ENCODE measurements around the gene ENC1. TPM values are rescaled to one million over a fixed set of nuclear protein-coding genes. Genes with fewer than 3 reads are reported as not detected.

The ENC1 gene
- total and polyA plus RNA-seq, 11 donors, result 1.4 to 11.0 (median 5.1) TPM

DNA sequence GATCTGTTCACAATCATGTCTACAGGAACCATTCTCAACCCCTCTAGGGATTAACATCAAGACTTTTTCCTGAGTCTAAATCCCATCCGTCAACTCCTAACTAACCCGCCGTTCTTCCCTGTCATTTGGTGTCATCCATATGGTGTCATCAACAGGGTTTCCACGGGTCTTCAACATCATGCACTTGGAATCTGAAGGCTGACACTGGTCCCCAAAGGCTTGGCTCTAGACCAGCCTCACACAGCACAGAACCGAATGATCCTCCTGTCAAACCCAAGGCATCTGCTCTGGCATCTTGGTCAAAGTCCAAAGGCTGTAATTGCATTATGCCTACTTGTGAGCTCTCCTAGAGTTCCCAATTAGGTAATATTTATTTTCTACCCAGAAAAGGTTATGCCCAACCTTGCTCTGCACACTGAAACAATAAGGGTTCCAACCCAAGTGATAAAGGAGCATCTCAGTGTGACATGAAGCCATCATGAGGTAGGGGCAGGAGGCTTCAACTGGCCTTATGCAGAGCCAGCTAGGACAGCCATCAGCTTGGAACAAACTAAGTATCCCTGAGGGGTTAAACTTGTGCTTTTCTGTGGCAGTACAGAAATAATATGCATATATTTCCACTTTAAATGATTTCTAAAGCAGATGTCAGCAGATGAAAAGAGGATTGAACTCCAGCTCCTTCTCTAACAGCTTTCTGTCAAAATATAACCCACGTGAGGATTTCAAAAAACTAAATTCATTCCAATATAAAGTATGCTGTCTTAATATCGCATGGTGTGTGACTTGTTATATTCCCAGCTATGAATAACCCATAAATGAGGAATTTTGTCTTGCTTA is 13.9 kb downstream of the ENC1 start:
- no peaks in the 10 kb centered on the region for H3K27me3 ChIP-seq
- ATAC-seq (peak in 1 of 4 donors; percentile 21), DNase-seq (no peak)
- peaks cover 0 to 20% (median 1%) of the 10 kb centered on the region in 12 donors for H3K4me1 ChIP-seq
- intact Hi-C loops (cut with DNase I), result no loop called here
- 65 to 82% (median 74%) methylated on average over 7 of the region's 7 CpGs for WGBS, 4 donors
- no peak overlapping the region for H3K4me3 ChIP-seq
- TF ChIP-seq CTCF (IDR thresholded peaks at IDR 0.05) (no peak), POLR2A (IDR thresholded peaks at IDR 0.05) (no peak)
- peaks cover 0 to 40% (median 25%) of the 10 kb centered on the region in 9 donors for H3K36me3 ChIP-seq
- no peak overlapping the region for H3K27ac ChIP-seq
- no peaks in the 10 kb centered on the region for H3K9me3 ChIP-seq

GRCh38 chr5:74625742-74626241 is 14.7 kb downstream of the ENC1 start:
- no peak overlapping the region for H3K4me3 ChIP-seq
- no peaks in the 10 kb centered on the region for H3K27me3 ChIP-seq
- ATAC-seq (peak in 1 of 4 donors; percentile 26), DNase-seq (no peak)
- intact Hi-C loops (cut with DNase I), result no loop called here
- peaks cover 0 to 11% (median 0%) of the 10 kb centered on the region in 12 donors for H3K4me1 ChIP-seq
- H3K36me3 ChIP-seq, result peaks cover 0 to 35% (median 19%) of the 10 kb centered on the region in 9 donors
- TF ChIP-seq CTCF (IDR thresholded peaks at IDR 0.05) (no peak), POLR2A (IDR thresholded peaks at IDR 0.05) (no peak)
- no peak overlapping the region for H3K27ac ChIP-seq
- no peaks in the 10 kb centered on the region for H3K9me3 ChIP-seq
- 50 to 67% (median 54%) methylated on average over 5 of the region's 5 CpGs for WGBS, 4 donors

DNA sequence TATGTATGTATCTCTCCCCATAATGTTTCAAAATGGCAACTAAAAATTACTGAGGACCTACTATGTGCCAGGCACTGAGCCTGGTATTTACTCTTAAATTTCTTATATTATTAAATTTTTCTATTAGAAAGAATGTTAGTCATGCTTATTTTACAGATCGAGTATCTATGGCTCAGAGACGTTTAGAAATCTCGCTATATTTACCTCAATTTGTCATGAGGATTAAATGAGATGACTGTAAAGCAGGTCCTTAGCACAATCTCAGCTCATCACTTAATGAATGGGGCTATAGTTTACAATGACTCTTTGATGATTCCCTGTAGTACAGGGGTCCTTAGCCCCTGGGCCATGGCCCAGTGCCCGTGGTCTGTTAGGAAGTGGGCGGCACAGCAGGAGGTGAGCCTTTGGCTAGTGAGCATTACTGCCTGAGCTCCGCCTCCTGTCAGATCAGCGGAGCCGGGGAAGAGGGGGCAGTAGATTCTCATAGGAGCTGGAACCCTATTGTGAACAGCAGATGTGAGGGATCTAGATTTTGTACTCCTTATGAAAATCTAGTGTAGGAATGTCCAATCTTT is 15.5 kb downstream of the ENC1 start:
- DNase-seq (no peak), ATAC-seq (no peak)
- H3K27ac ChIP-seq, result no peak overlapping the region
- H3K4me3 ChIP-seq, result no peak overlapping the region
- TF ChIP-seq CTCF (IDR thresholded peaks at IDR 0.05), result no peak
- no peak for TF ChIP-seq POLR2A (IDR thresholded peaks at IDR 0.05)
- no peaks in the 10 kb centered on the region for H3K27me3 ChIP-seq
- peaks cover 0 to 28% (median 16%) of the 10 kb centered on the region in 9 donors for H3K36me3 ChIP-seq
- intact Hi-C loops (cut with DNase I), result no loop called here
- H3K9me3 ChIP-seq, result no peaks in the 10 kb centered on the region
- H3K4me1 ChIP-seq, result peaks cover 0 to 5% (median 0%) of the 10 kb centered on the region in 12 donors
- WGBS, 4 donors, result 86 to 90% (median 88%) methylated on average over 8 of the region's 8 CpGs

GRCh38 chr5:74624501-74624900 is 16.0 kb downstream of the ENC1 start:
- Histone ChIP-seq H3K4me1 (peaks cover 0 to 5% (median 0%) of the 10 kb centered on the region in 12 donors), H3K36me3 (peaks cover 0 to 24% (median 11%) of the 10 kb centered on the region in 9 donors), H3K27ac (no peak overlapping the region), H3K9me3 (no peaks in the 10 kb centered on the region), H3K27me3 (no peaks in the 10 kb centered on the region), H3K4me3 (no peak overlapping the region)
- 90 to 94% (median 91%) methylated on average over 4 of the region's 4 CpGs for WGBS, 4 donors
- intact Hi-C loops (cut with DNase I), result no loop called here
- DNase-seq (no peak), ATAC-seq (no peak)
- TF ChIP-seq CTCF (IDR thresholded peaks at IDR 0.05) (no peak), POLR2A (IDR thresholded peaks at IDR 0.05) (no peak)

Measured in heart left ventricle (tissue), 16 donors.